Iris pigment epithelial cell (primary cell): Measurements from ENCODE around the gene PTPRR.
A peak's percentile ranks its signal among the peaks of the same experiment; 100 is the strongest.
"Not testable (repeated sequence)": the region's sequence is repeated elsewhere in the genome, so short reads cannot be mapped to it uniquely, and the experiment has no call there.

Source experiments
- DNase-seq: peaks from one replicate; pipeline ENCODE4 v3.0.0-alpha.2; 2011; ENCODE audit warnings: low read depth

Gene PTPRR

GRCh38 chr12:70840656-70841350 lies 79.7 kb downstream of the PTPRR start:
- DNase-seq, result no peak

- DNase-seq, result no peak
These were observed 81.0 kb downstream of the PTPRR start for GRCh38 chr12:70839544-70839943.

- DNase-seq, result no peak
These were observed 82.4 kb downstream of the PTPRR start for GRCh38 chr12:70838127-70838526.

GRCh38 chr12:70837026-70837425 lies 83.5 kb downstream of the PTPRR start:
- no peak for DNase-seq

- no peak for DNase-seq
These were observed 84.6 kb downstream of the PTPRR start for GRCh38 chr12:70835948-70836347.

- DNase-seq, result peak; percentile 12
These were observed 89.0 kb downstream of the PTPRR start for GRCh38 chr12:70831543-70831942.

GRCh38 chr12:70830221-70831061 lies 90.1 kb downstream of the PTPRR start:
- DNase-seq, result no peak

- DNase-seq, result no peak
These were observed 91.5 kb downstream of the PTPRR start for GRCh38 chr12:70829070-70829469.

- DNase-seq, result no peak
These were observed 92.2 kb downstream of the PTPRR start for GRCh38 chr12:70828351-70828750.

- no peak for DNase-seq
These were observed 94.4 kb downstream of the PTPRR start for GRCh38 chr12:70826156-70826555.

GRCh38 chr12:70824511-70824910 lies 96.0 kb downstream of the PTPRR start:
- DNase-seq, result no peak

GRCh38 chr12:70823182-70823976 lies 97.2 kb downstream of the PTPRR start:
- no peak for DNase-seq

GRCh38 chr12:70822412-70822811 lies 98.1 kb downstream of the PTPRR start:
- DNase-seq, result no peak

- no peak for DNase-seq
These were observed 104.6 kb downstream of the PTPRR start for GRCh38 chr12:70815971-70816391.

- no peak for DNase-seq
These were observed 105.5 kb downstream of the PTPRR start for GRCh38 chr12:70815056-70815455.

GRCh38 chr12:70813559-70813958 lies 107.0 kb downstream of the PTPRR start:
- DNase-seq, result no peak

GRCh38 chr12:70812136-70812535 lies 108.4 kb downstream of the PTPRR start:
- no peak for DNase-seq

- DNase-seq, result no peak
These were observed 110.7 kb downstream of the PTPRR start for GRCh38 chr12:70809887-70810286.

GRCh38 chr12:70807993-70808392 lies 112.5 kb downstream of the PTPRR start:
- not testable (repeated sequence) for DNase-seq

GRCh38 chr12:70806827-70807226 lies 113.7 kb downstream of the PTPRR start:
- no peak for DNase-seq

GRCh38 chr12:70806043-70806442 lies 114.5 kb downstream of the PTPRR start:
- DNase-seq, result no peak

- no peak for DNase-seq
These were observed 122.3 kb downstream of the PTPRR start for GRCh38 chr12:70798016-70798783.
